Astrocyte of the cerebellum (primary cell): ENCODE measurements around the gene YKT6.

ENCODE experiments used
- DNase-seq: peaks from one replicate; pipeline ENCODE4 v3.0.0-alpha.2; 2011; ENCODE audit warnings: low read depth
- H3K4me3 ChIP-seq: 2 replicates; pipeline ENCODE4 v1.5.1; 2011; ENCODE audit warnings: mild to moderate bottlenecking, low read depth, low read length, moderate library complexity
- CTCF ChIP-seq: IDR thresholded peaks from 2 replicates; pipeline ENCODE4 v1.5.1; 2012; ENCODE audit warnings: low read length, low read depth, moderate library complexity, mild to moderate bottlenecking; ENCODE audit errors: missing control alignments
- in situ Hi-C: cut with HindIII; loops from 2 replicates; pipeline ENCODE4 v1.10.0; 2017; ENCODE audit warnings: low sequenced_read_pairs

YKT6 gene

GRCh38 chr7:44222074-44222473 lies 21.3 kb downstream of the YKT6 start:
- no peak overlapping the region for H3K4me3 ChIP-seq
- TF ChIP-seq CTCF, result no peak
- no peak for DNase-seq
- in situ Hi-C loops, result no loop called here

GRCh38 chr7:44222776-44223261 lies 22.0 kb downstream of the YKT6 start:
- H3K4me3 ChIP-seq, result no peak overlapping the region
- no peak for TF ChIP-seq CTCF
- DNase-seq, result no peak
- in situ Hi-C loops, result no loop called here

- in situ Hi-C loops, result no loop called here
- TF ChIP-seq CTCF, result no peak
- no peak overlapping the region for H3K4me3 ChIP-seq
- DNase-seq, result no peak
Observed at GRCh38 chr7:44223362-44224079, 22.7 kb downstream of the YKT6 start.

GRCh38 chr7:44224080-44224973 lies 23.5 kb downstream of the YKT6 start:
- in situ Hi-C loops, result no loop called here

GRCh38 chr7:44224974-44225565 lies 24.3 kb downstream of the YKT6 start:
- DNase-seq, result no peak
- in situ Hi-C loops, result loop anchor here (25.0 kb wide), 1 partner anchor 337 kb away; the partner anchor contains the start of gene DDX56
- no peak for TF ChIP-seq CTCF
- no peak overlapping the region for H3K4me3 ChIP-seq

More at GRCh38 chr7:44224080-44224973, 23.5 kb downstream of the YKT6 start:
- H3K4me3 ChIP-seq, result no peak overlapping the region
- no peak for DNase-seq
- TF ChIP-seq CTCF, result no peak
